Astrocyte (in vitro differentiated cells and primary cell): ENCODE data around the gene PCSK5.

Experiments
- CTCF ChIP-seq: IDR thresholded peaks from 2 replicates; pipeline ENCODE4 v1.5.1; 2011; ENCODE audit warnings: low read depth, mild to moderate bottlenecking, inconsistent platforms, low read length, moderate library complexity; ENCODE audit not compliant: insufficient read depth
- EZH2 ChIP-seq: IDR thresholded peaks from 2 replicates; pipeline ENCODE4 v1.6.1; 2012; ENCODE audit warnings: mild to moderate bottlenecking, low read length, inconsistent platforms; ENCODE audit not compliant: insufficient read depth

GRCh38 chr9:75992482-75993206, 102.2 kb downstream of the PCSK5 start:
- TF ChIP-seq EZH2, result no peak
- no peak for TF ChIP-seq CTCF
